Left cardiac atrium (tissue), 4 donors: Measurements from ENCODE around the gene OR6C68. TPM values are rescaled to one million over a fixed set of nuclear protein-coding genes. Genes with fewer than 3 reads are reported as not detected.
"Not testable (repeated sequence)": the region's sequence is repeated elsewhere in the genome, so short reads cannot be mapped to it uniquely, and the experiment has no call there.

Experiments used
- ATAC-seq, 2 donors: fragments of 200-7000 bp; cut with Tn5 transposase; one replicate each; pipeline ENCODE4 v1.9.1; 2020; ENCODE audit warnings: mild to moderate bottlenecking in 2 of 2, moderate library complexity in 2 of 2
- DNase-seq: peaks from one replicate; pipeline ENCODE4 v3.0.0-alpha.2; 2020
- intact Hi-C, 2 donors: fragments of 100-400 bp; cut with DNase I; formaldehyde crosslinking; loops; one replicate each; pipeline versions ENCODE4 v1.14.1 to v1.15.1; 2022 to 2023
- long read RNA-seq: library from polyadenylated mRNA; unstranded; transcript quantifications from one replicate; pipeline ENCODE4 v2.0.0, GENCODE V29; 2021
- total RNA-seq, 2 donors: library from RNA; stranded (reverse); fragmentation: NEBNext Ultra II Directional; extraction: Animal tissue kit (Norgen Biotek cat#: 25700); gene quantifications; one replicate each; pipeline ENCODE4 v1.2.1, GENCODE V29; 2021
- donor health status: DM: no; HTN: yes; CAD: no.
- donor health status: DM: no; HTN: yes; CAD: no; lungs with severe emphysema.
- donor health status: DM: yes; HTN: yes; CAD: no.
- donor health status: Dilated cardiomyopathy.

Gene OR6C68
- total RNA-seq = not detected
- long read RNA-seq = 0 reads

DNA sequence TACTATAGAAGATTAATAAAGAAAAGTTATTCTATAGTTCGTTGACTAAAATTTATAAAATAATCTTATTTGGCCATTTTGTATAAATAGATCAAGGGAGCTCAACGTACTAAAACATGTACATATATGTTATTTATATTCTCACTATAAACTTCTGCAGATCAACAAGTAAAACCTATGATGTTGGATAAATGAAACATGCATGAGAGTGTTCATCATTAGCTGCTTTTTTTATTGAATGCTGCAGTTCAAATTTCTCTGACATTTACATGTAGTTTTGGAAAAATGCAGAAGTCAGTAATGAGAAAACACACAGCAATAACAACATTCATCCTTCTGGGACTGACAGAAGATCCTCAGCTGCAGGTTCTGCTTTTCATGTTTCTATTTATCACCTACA, at the start of gene OR6C68:
OR6C68 (plus strand) TSS at position 301 of the 400 bp plus-strand sequence; CDS start at position 301, 0 bp downstream.
- DNase-seq (no peak), ATAC-seq (no peak)
- intact Hi-C loops = no loop called here

DNA sequence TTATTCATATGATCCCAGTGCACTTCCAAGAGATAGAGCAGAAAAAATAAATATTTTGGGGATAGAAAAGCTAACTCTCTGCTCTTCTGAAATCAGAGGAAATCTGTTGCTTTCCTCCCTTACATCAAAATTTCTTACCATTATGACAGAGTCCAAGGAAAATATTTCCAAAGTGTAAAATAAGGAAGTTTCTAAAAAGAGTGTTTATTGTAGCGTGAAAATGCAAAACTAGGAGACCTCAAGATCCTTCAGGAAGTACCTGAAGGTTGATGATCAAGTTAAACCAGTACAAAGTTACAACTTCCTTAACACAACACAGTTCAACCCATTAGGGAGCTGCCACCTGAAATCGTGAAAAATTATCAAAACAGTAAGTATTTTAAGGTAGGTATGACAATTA, 48.4 kb upstream of the OR6C68 start, which contains the start of gene OR6C2:
OR6C2 (plus strand) TSS at position 301 of the 400 bp plus-strand sequence. CDS start 8,138 bp downstream, outside the sequence.
- ATAC-seq (no peak), DNase-seq (no peak)
- intact Hi-C loops = loop anchor here in 1 of 2 donors (2.0 kb wide), 1 partner anchor 175 kb away; no protein-coding TSS in a partner anchor

DNA sequence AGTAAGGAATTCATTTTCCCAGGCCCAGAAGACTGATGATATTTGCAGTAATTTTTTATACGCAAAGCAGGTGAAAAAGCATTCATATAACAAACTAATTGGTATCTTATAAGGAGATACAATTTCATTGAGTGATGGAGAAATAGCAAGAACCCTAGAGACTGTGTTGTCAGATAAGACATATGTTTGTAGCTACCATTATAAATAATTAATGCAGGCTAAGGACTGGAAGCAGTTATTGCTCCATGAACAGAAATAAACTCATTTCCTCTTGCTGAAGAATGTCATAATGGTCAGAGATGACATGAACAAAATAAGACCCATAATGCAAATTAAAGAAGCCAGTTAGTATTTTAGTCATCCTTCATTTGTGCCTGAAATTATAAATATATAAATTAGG, 46.8 kb upstream of the OR6C68 start:
- ATAC-seq (no peak), DNase-seq (no peak)
- intact Hi-C loops = loop anchor here in 1 of 2 donors (2.0 kb wide), 1 partner anchor 173 kb away; no protein-coding TSS in a partner anchor

DNA sequence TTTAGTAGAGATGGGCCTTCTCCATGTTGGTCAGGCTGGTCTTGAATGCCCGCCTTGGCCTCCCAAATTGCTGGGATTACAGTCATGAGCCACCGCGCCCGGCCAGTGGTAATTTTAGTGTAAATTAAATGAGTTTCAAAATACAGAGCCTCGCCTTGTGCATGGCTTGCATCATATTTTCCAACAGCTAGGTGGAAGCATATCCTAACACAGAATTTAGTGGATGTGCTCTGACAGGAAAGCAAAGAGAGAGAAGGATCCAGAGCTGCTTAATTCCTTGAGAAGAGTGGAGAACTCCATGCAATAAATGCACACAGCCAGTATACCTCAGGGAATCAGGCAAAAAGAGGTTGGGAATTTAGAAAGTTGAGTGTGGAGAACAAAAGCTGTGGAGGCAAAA, 45.9 kb upstream of the OR6C68 start:
- intact Hi-C loops = no loop called here
- DNase-seq (no peak), ATAC-seq (no peak)

DNA sequence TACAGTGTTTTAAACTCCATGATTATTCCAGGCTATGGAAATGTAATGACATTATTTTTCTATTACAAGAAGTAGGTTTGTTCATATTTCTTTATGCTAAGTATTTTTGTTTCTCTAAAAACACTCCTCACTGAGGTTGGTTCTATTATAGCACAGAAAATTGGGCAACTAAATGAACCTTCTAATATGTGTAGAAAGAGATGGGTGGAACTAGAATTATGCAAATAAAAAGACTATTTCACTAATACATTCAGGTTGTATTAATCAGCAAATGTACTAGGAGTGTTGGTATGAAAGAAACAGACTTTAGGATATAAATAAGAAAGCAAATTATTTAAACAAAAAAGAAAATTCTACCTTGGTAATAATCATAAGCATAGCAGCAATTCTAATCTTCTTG, 43.4 kb upstream of the OR6C68 start:
- ATAC-seq = no peak
- intact Hi-C loops = no loop called here
- no peak for DNase-seq

DNA sequence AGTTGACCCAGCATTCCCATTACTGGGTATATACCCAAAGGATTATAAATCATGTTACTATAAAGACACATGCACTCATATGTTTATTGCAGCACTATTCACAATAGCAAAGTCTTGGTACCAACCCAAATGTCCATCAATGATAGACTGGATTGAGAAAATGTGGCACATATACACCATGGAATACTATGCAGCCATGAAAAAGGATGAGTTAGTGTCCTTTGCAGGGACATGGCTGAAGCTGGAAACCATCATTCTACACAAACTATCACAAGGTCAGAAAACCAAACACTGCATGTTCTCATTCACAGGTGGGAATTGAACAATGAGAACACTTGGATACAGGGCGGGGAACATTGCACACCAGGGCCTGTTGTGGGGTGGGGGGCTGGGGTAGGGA, 27.3 kb upstream of the OR6C68 start:
- ATAC-seq, DNase-seq, intact Hi-C loops: not testable (repeated sequence)

DNA sequence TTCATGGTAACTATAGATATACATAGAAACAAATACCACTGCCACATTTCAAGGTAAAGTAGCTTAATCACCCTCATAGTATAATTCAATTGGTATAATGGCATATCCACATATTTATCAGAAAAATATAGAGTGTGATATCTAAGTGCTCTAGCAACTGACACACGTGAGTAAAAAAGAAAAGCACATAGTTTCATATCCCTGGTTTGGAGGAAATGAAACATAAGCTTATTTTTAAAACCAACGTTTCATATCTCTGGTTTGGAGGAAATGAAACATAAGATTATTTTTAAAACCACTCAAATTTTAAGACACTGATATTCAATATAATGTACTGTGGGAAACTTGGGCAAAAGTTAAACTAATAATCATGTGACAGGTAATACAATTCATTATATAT, 24.3 kb upstream of the OR6C68 start:
- intact Hi-C loops = no loop called here
- no peak for DNase-seq
- ATAC-seq = no peak

DNA sequence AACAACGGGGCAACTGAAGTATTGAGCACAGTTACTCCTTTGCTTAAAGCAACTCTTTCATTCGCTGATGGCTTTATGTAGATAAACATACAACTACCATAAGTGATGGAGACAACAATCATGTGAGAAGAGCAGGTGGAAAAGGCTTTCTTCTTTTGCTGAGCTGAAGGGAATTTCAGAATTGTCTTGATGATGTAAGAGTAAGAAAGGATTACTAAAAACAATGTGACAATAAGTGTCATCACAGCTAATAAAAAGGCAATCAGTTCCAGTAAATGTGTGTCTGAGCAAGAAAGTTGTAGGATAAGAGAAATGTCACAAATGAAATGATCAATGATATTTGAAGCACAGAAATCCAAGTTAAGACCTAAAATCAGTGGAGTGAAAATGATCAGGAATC, 22.9 kb upstream of the OR6C68 start:
- DNase-seq = no peak
- intact Hi-C loops = no loop called here
- no peak for ATAC-seq

DNA sequence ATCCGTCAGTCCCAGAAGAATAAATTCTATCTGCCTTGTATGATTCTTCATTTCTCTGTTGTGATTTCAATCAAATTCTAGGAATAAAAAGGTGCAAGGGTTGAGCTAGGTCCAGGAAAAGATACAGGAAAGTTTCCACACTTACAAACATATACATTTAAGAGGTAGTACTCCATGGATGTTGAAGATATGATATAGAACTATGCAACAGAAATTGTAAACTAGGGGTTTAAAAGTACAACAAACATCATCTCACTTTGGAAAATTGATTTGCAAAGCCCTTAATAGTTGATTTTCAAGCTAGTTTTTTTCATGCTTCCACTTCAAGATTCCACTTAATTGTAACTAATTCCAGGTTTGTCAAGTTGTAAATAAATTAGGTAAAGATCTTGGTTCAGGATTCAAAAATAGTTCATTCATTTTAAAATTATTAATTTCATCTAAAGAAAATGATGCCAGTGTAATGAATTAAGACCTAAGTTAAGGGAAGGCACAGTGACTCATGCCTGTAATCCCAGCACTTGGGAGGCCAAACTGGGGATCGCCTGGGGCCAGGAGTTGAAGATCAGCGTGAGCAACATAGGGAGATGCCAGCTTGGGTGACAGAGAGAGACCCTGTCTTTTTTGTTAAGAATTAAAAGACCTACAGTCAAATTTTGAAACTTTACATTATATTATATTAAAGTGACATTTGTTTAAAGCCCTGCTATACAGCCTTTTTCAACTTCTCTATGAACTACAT, 21.9 kb upstream of the OR6C68 start, which contains the start of gene OR6C70:
OR6C70 (minus strand) TSS at position 51 of the 742 bp plus-strand sequence; CDS start at position 51, 0 bp downstream.
- intact Hi-C loops = no loop called here
- no peak for DNase-seq
- no peak for ATAC-seq

DNA sequence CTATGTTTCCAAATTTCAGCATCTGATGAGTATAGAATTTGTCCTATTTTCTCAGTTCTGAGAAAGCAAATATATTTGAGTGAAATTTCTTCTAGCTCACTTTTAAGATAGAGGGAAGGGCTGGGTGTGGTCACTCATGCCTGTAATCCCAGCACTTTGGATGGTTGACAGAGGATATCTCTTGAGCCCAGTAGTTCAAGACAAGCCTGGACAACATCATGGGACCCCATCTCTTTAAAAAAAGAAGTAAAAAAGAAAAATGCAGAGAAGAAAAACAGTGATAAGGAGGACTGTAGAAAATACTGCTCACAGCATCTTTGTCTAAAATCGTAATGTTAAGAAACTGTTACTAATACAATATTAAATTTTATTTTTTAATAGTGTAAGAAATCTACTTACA, 19.9 kb upstream of the OR6C68 start:
- DNase-seq (no peak), ATAC-seq (no peak)
- intact Hi-C loops = no loop called here

DNA sequence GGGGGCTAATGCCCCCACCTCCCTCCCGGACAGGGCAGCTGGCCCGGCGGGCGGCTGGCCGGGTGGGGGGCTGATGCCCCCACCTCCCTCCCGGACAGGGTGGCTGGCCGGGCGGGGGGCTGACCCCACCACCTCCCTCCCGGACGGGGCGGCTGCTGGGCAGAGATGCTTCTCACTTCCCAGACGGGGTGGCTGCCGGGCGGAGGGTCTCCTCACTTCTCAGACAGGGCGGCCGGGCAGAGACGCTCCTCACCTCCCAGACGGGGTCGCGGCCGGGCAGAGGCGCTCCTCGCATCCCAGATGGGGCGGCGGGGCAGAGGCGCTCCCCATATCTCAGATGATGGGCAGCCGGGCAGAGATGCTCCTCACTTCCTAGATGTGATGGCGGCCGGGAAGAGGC, 13.0 kb upstream of the OR6C68 start:
- ATAC-seq, intact Hi-C loops, DNase-seq: not testable (repeated sequence)

DNA sequence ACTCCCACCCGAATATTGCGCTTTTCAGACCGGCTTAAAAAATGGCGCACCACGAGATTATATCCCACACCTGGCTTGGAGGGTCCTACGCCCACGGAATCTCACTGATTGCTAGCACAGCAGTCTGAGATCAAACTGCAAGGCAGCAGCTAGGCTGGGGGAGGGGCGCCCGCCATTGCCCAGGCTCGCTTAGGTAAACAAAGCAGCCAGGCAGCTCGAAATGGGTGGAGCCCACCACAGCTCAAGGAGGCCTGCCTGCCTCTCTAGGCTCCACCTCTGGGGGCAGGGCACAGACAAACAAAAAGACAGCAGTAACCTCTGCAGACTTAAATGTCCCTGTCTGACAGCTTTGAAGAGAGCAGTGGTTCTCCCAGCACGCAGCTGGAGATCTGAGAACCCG, 7.9 kb upstream of the OR6C68 start:
- ATAC-seq, intact Hi-C loops, DNase-seq: not testable (repeated sequence)

DNA sequence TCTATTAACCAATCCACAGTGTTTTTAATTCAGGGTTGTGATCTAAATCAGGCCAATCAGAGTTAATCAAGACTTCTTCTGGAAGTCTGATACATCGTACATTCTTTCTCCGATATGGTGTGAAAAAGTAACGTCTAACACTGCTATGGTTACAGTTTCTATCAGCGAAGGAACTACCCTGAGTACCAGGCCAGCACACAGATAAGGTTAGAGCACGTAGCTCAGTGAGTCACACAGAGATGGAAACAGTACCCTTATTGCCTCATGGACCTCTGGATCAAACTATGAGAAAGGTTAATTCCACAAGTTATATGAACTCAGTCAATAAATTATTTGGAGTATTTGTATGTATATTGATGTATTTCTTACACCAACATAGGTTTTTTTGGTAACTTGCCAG, 3.3 kb downstream of the OR6C68 start:
- ATAC-seq (peak in 1 of 2 donors; percentile 55), DNase-seq (no peak)
- intact Hi-C loops = no loop called here

DNA sequence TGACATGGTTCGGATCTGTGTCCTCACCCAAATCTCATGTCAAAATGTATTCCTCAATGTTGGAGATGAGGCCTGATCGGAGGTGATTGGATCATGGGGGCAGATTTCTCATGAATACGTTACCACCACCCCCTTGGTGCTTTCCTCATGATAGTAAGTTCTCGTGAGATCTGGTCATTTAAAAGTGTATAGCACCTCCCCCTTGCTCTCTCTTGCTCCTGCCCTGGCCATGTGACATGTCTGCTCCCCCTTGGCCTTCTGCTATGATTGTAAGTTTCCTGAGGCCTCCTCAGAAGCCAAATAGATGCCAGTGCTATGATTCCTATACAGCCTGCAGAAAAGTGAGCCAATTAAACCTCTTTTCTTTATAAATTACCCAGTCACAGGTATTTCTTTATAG, 7.1 kb downstream of the OR6C68 start:
- intact Hi-C loops = no loop called here
- no peak for ATAC-seq

DNA sequence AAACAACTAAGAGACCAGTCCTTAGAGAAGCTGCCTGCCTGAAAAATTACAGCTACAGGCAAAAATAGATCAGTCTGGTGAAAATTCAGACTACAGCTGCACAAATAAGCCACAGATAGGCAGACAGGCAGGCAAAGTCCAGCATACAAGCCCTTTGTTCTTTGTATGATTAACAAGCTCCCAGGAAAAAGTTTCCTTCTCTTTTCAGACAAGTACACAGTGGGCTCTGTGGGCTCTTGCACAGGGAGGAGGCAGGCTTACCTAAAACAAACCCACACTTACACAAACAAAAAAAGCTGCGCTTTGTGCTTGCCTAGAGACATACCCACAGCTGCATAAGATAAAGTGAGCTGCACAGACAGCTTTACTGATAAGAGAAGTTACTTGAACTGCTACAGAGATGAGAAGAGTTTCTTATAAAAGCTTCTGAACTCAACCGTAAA, 7.7 kb downstream of the OR6C68 start:
- ATAC-seq (no peak), DNase-seq (no peak)
- intact Hi-C loops = no loop called here

More for the DNA sequence above, 7.1 kb downstream of the OR6C68 start:
- DNase-seq = no peak

DNA sequence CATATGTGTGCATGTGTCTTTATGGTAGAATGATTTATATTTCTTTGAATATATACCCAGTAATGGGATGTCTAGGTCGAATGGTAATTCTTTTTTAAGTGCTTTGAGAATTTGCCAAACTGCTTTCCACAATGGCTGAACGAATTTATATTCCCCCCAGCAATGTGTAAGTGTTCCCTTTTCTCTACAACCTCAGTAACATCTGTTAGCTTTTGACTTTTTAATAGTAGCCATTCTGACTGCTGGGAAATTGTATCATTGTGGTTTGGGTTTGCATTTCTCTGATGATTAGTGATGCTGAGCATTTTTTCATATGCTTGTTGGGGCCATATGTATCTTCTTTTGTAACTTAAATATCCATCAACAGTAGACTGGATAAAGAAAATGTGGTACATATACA, 9.4 kb downstream of the OR6C68 start:
- no peak for DNase-seq
- intact Hi-C loops = no loop called here
- no peak for ATAC-seq

DNA sequence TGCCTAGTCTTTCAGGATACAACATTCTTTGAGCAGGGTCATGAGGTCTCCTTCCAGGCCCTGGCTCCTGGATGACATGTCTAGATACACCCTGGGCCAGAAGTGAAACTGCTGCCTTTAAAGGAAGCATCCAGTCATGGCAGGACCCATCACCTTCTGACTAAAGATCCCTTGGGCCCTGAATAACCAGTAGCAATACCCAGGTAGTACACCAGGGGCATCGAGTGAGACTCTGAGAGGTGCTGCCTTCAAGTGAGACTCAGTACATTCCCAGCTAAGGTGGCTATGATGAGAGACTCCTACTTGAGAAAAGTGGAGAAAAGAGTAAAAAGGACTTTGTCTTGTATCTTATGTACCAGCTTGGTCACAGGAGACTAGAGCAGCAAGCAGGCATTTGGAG, 23.5 kb downstream of the OR6C68 start:
- ATAC-seq (no peak), DNase-seq (no peak)
- intact Hi-C loops = no loop called here

DNA sequence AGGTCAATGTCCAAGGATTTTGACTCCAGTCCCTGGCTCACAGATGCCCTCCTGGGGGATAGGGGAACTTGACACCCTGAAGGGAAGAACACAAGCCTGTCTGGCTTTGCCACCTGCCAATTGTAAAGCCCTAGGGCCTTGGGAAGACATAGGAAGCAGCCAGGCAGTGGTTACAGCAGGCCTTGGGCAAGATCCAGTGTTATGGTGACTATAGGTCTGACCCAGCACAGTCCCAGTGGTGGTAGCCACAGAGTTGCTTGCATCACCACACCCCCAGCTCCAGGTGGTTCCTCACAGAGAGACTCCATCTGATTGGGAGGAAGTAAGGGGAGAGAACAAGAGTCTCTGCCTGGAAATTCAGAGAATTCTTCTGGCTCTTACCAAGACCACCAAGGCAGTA, 24.2 kb downstream of the OR6C68 start:
- intact Hi-C loops = no loop called here
- DNase-seq (no peak), ATAC-seq (no peak)
